Neural progenitor cell (in vitro differentiated cells): ENCODE results near the gene RNF225.

Experiments used
- CTCF ChIP-seq: fragments of 200-600 bp; sonication (generic); IDR thresholded peaks from 2 replicates; pipeline ENCODE4 v1.5.1; 2017; ENCODE audit warnings: antibody characterized with exemption, mild to moderate bottlenecking
- EZH2 ChIP-seq: fragments of 200-600 bp; sonication (generic); IDR thresholded peaks from 2 replicates; pipeline ENCODE4 v1.6.1; 2017; ENCODE audit warnings: antibody characterized with exemption, mild to moderate bottlenecking, moderate library complexity
- EZH2phosphoT487 ChIP-seq: fragments of 200-600 bp; sonication (generic); IDR thresholded peaks from 2 replicates; pipeline ENCODE4 v1.6.1; 2017; ENCODE audit warnings: antibody characterized with exemption

DNA sequence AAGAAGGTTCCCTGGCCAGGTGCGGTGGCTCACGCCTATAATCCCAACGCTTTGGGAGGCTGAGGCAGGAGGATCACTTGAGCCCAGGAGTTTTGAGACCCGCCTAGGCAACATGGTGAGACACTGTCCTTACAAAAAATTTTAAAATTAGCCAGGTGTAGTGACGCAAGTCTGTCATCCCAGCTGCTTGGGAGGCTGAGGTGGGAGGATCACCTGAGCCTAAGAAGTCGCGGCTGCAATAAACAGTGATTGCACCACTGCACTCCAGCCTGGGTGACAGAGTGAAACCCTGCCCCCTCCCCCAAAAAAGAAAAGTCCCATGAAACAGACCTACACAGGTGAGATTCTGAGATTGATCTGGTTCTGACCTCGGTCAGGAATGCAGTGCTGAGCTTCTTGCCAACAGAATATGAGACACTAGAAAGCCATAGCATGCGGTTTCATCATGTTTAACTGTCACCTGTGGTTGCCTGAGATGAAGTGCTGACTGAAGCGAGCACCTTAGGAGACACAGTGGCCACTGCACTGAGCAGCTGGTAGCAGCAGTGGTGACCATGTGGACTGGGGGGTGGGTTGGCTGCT lies 40.1 kb upstream of the RNF225 start:
- TF ChIP-seq CTCF (no peak), EZH2phosphoT487 (no peak), EZH2 (no peak)
